ENCODE measurements around the gene GTPBP3. TPM values are rescaled to one million over a fixed set of nuclear protein-coding genes. Genes with fewer than 3 reads are reported as not detected.

Gene GTPBP3
- total and polyA plus RNA-seq, 9 of the 15 experiments (the other 6 are each of a cell fraction or from before 2014, with no cell fraction given): 4.9 to 124 (median 22.6) TPM

- TF ChIP-seq POLR2AphosphoS2 (IDR thresholded peaks at IDR 0.05; ENCODE audit: low read length) (no peak), ZBTB1 (CRISPR knock-in tag; IDR thresholded peaks at IDR 0.05; ENCODE audit: borderline replicate concordance, low read depth) (no peak), SMAD3 (CRISPR knock-in tag; conservative IDR thresholded peaks at IDR 0.05) (no peak), ZNF217 (CRISPR knock-in tag; IDR thresholded peaks at IDR 0.05) (no peak), RBFOX2 (IDR thresholded peaks at IDR 0.05; ENCODE audit: low read depth, low read length) (peak; percentile 38), POLR2G (IDR thresholded peaks at IDR 0.05; ENCODE audit: low read depth, low read length) (peak; percentile 57), RBM14 (IDR thresholded peaks at IDR 0.05; ENCODE audit: borderline replicate concordance, insufficient read depth, low read depth, low read length) (no peak)
Observed at GRCh38 chr19:17339088-17339741, 1.9 kb downstream of the GTPBP3 start (continued).

DNA sequence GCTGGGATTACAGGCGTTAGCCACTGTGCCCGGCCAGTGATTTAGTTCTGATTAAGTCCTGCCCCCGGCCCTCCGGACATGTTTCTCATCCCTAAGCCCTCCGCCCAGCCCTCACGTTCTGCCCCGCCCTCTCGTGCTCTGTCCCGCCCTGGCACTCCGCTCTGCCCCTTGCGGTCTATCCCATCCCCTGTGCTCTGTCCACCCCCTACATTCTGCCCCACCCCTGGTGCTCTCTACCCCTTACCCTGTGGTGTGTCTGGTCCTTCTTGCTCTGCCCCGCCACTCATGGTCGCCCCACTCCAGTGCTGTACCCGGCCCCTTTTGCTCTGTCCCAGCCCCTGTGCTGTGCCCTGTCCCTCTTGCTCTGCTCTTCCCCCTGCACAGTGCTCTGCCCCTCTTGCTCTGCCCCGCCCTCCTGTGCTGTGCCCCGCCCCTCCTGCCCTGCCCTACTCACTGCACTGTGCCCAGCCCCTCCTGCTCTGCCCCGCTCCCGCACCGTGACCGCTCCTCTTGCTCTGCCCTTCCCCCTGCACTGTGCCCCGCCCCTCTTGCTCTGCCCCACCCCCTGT lies 3.0 kb downstream of the GTPBP3 start:
- Histone ChIP-seq H3K9ac (ENCODE audit: insufficient read depth in 1 of 2, low read depth in 2 of 2, low read length in 2 of 2) (no peak overlapping the region), H3K27ac (ENCODE audit: extremely low read depth, low read depth, low read length) (no peak overlapping the region), H4K20me1 (replicated peaks; ENCODE audit: control insufficient read depth, insufficient read depth, low read length) (no peaks in the 10 kb centered on the region; the same call in 1 of the 2 replicates), H3K9me1 (ENCODE audit: control insufficient read depth, insufficient read depth, low read length) (no peaks in the 10 kb centered on the region), H3K4me3 (no peak overlapping the region), H3K4me2 (ENCODE audit: insufficient read depth, low read length) (no peak overlapping the region), H3K27me3 (ENCODE audit: control insufficient read depth in 2 of 2, insufficient read depth in 2 of 2, low read length in 2 of 2) (no peaks in the 10 kb centered on the region), H3K4me1 (replicated peaks in 1 of 2; ENCODE audit: control insufficient read depth in 2 of 2, insufficient read depth in 2 of 2, low read length in 2 of 2) (peaks cover 11 to 47% of the 10 kb centered on the region in 2 experiments; a peak in 4 of 5 replicates), H2AFZ (ENCODE audit: low read depth, low read length) (no peak overlapping the region), H3K9me3 (replicated peaks; ENCODE audit: control insufficient read depth, insufficient read depth, low read depth, low read length) (no peaks in the 10 kb centered on the region), H3K36me3 (ENCODE audit: control insufficient read depth, insufficient read depth, low read length) (peaks cover 24% of the 10 kb centered on the region; the same call in 1 of the 3 replicates), H3K79me2 (ENCODE audit: control insufficient read depth, insufficient read depth, low read length) (peaks cover 20% of the 10 kb centered on the region)
- in situ Hi-C loops (cut with MboI) (no loop called here), intact Hi-C loops (cut with micrococcal nuclease) (no loop called here)
- BruUV-seq (replicated peaks): no TSS peak
- POLR2A ChIA-PET: interaction anchor here (0.5 kb wide), 1 partner anchor 13 kb away, joined by 4 read pairs; no protein-coding TSS in a partner anchor
- ATAC-seq (no peak), DNase-seq (ENCODE audit: extremely low read depth in 1 of 4, low spot score in 3 of 4) (peak in 1 of 4 experiments; percentile 22), FAIRE-seq (no peak)
- WGBS (ENCODE audit: insufficient coverage, low coverage, missing lambda C conversion rate): 79% methylated on average over 14 of the region's 21 CpGs
- CTCF ChIA-PET (ENCODE audit: low intra/inter-chr PET ratio): no interaction called here
- TF ChIP-seq ERF (CRISPR knock-in tag; IDR thresholded peaks at IDR 0.05) (no peak), JUN (IDR thresholded peaks at IDR 0.05; ENCODE audit: borderline replicate concordance, low read depth, low read length) (no peak), JUN (CRISPR knock-in tag; IDR thresholded peaks at IDR 0.05; ENCODE audit: borderline replicate concordance) (no peak), EGR1 (conservative IDR thresholded peaks at IDR 0.05) (no peak), SRSF3 (IDR thresholded peaks at IDR 0.05; ENCODE audit: insufficient read depth, low read length) (no peak), ZNF561 (CRISPR knock-in tag; conservative IDR thresholded peaks at IDR 0.05) (no peak), ZNF79 (CRISPR knock-in tag; IDR thresholded peaks at IDR 0.05; ENCODE audit: low read depth) (no peak), ZFP1 (CRISPR knock-in tag; IDR thresholded peaks at IDR 0.05) (no peak), FOXK2 (conservative IDR thresholded peaks at IDR 0.05 in 1 of 2, IDR thresholded peaks at IDR 0.05 in 1 of 2; ENCODE audit: low read depth in 2 of 2) (no peak), SRSF9 (IDR thresholded peaks at IDR 0.05; ENCODE audit: borderline replicate concordance, low read depth, low read length) (no peak)
- TF ChIP-seq, protein P1, sequence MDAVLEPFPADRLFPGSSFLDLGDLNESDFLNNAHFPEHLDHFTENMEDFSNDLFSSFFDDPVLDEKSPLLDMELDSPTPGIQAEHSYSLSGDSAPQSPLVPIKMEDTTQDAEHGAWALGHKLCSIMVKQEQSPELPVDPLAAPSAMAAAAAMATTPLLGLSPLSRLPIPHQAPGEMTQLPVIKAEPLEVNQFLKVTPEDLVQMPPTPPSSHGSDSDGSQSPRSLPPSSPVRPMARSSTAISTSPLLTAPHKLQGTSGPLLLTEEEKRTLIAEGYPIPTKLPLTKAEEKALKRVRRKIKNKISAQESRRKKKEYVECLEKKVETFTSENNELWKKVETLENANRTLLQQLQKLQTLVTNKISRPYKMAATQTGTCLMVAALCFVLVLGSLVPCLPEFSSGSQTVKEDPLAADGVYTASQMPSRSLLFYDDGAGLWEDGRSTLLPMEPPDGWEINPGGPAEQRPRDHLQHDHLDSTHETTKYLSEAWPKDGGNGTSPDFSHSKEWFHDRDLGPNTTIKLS (IDR thresholded peaks at IDR 0.05; ENCODE audit: borderline replicate concordance, low read depth): no peak
- TF ChIP-seq, protein P2, sequence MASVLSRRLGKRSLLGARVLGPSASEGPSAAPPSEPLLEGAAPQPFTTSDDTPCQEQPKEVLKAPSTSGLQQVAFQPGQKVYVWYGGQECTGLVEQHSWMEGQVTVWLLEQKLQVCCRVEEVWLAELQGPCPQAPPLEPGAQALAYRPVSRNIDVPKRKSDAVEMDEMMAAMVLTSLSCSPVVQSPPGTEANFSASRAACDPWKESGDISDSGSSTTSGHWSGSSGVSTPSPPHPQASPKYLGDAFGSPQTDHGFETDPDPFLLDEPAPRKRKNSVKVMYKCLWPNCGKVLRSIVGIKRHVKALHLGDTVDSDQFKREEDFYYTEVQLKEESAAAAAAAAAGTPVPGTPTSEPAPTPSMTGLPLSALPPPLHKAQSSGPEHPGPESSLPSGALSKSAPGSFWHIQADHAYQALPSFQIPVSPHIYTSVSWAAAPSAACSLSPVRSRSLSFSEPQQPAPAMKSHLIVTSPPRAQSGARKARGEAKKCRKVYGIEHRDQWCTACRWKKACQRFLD (CRISPR knock-in tag; IDR thresholded peaks at IDR 0.05): no peak
